Measurements from ENCODE around the gene CYFIP1.

Gene CYFIP1

GRCh38 chr15:22966321-22967083 is 13.7 kb downstream of the CYFIP1 start:
- no peak overlapping the region for H3K4me3 ChIP-seq (ENCODE audit: low read depth, low read length)
- TF ChIP-seq PRDM4 (tag by site-specific recombination; IDR thresholded peaks at IDR 0.05) (no peak), ZNF692 (tag by site-specific recombination; IDR thresholded peaks at IDR 0.05) (no peak), ZBTB8A (tag by site-specific recombination; IDR thresholded peaks at IDR 0.05) (no peak), ZNF580 (tag by site-specific recombination; IDR thresholded peaks at IDR 0.05) (no peak), SALL2 (tag by site-specific recombination; IDR thresholded peaks at IDR 0.05; ENCODE audit: borderline replicate concordance) (no peak), ZNF48 (tag by site-specific recombination; IDR thresholded peaks at IDR 0.05) (no peak), ZNF26 (tag by site-specific recombination; IDR thresholded peaks at IDR 0.05) (no peak)
- peaks cover 7% of the 10 kb centered on the region for H3K4me1 ChIP-seq (ENCODE audit: control insufficient read depth, insufficient read depth, low read length)
- ChIA-PET CTCF (interaction anchor here (0.6 kb wide), 1 partner anchor 29 kb away, joined by 3 read pairs; no protein-coding TSS in a partner anchor), POLR2A (no interaction called here)
- no peaks in the 10 kb centered on the region for H3K36me3 ChIP-seq (ENCODE audit: control insufficient read depth in 2 of 2, insufficient read depth in 1 of 2, low read length in 2 of 2)
- H3K27ac ChIP-seq (ENCODE audit: extremely low read depth, low read depth, low read length): no peak overlapping the region
- H3K9me3 ChIP-seq (ENCODE audit: control insufficient read depth, insufficient read depth, low read depth, low read length): no peaks in the 10 kb centered on the region

GRCh38 chr15:22963641-22964040 is 16.5 kb downstream of the CYFIP1 start:
- H3K4me3 ChIP-seq (ENCODE audit: low read depth, low read length): no peak overlapping the region

More at GRCh38 chr15:22963641-22964040, 16.5 kb downstream of the CYFIP1 start:
- ChIA-PET CTCF (interaction anchor here (0.6 to 0.7 kb wide), 2 partner anchors 14 to 539 kb away, joined by 3 read pairs; no protein-coding TSS in a partner anchor), POLR2A (no interaction called here)
- Histone ChIP-seq H3K9me3 (ENCODE audit: control insufficient read depth, insufficient read depth, low read depth, low read length) (no peaks in the 10 kb centered on the region), H3K4me1 (ENCODE audit: control insufficient read depth, insufficient read depth, low read length) (peaks cover 3% of the 10 kb centered on the region), H3K36me3 (ENCODE audit: control insufficient read depth in 2 of 2, insufficient read depth in 1 of 2, low read length in 2 of 2) (no peaks in the 10 kb centered on the region; a peak in 1 of 3 replicates), H3K27ac (ENCODE audit: extremely low read depth, low read depth, low read length) (no peak overlapping the region)
- no peak for TF ChIP-seq ZBTB49 (tag by site-specific recombination; IDR thresholded peaks at IDR 0.05; ENCODE audit: low read depth)
- no peak for TF ChIP-seq ZNF157 (tag by site-specific recombination; IDR thresholded peaks at IDR 0.05)
- no peak for TF ChIP-seq ZNF548 (tag by site-specific recombination; IDR thresholded peaks at IDR 0.05)
- TF ChIP-seq ZNF677 (tag by site-specific recombination; IDR thresholded peaks at IDR 0.05): no peak
- TF ChIP-seq ZNF138 (tag by site-specific recombination; IDR thresholded peaks at IDR 0.05; ENCODE audit: borderline replicate concordance): no peak
- TF ChIP-seq ZNF202 (tag by site-specific recombination; IDR thresholded peaks at IDR 0.05; ENCODE audit: borderline replicate concordance): no peak
- no peak for TF ChIP-seq ZNF214 (tag by site-specific recombination; IDR thresholded peaks at IDR 0.05; ENCODE audit: borderline replicate concordance)
- TF ChIP-seq ZNF670 (tag by site-specific recombination; IDR thresholded peaks at IDR 0.05; ENCODE audit: low read depth): no peak

Data from HEK293 (cell line).